Upper lobe of right lung (tissue), 1 donor: ENCODE data around the gene TTC31. TPM values are rescaled to one million over a fixed set of nuclear protein-coding genes. Genes with fewer than 3 reads are reported as not detected.

Experiments used
- ATAC-seq: fragments of 200-7000 bp; cut with Tn5 transposase; one replicate; pipeline ENCODE4 v1.9.1; 2020; ENCODE audit warnings: mild to moderate bottlenecking, moderate library complexity
- DNase-seq: peaks from one replicate; pipeline ENCODE4 v3.0.0-alpha.2; 2020
- H3K27ac ChIP-seq: fragments of 200-600 bp; one replicate; pipeline ENCODE4 v1.8.0; 2022
- H3K27me3 ChIP-seq: fragments of 200-600 bp; one replicate; pipeline ENCODE4 v1.8.0; 2022; ENCODE audit warnings: mild to moderate bottlenecking
- H3K36me3 ChIP-seq: fragments of 200-600 bp; one replicate; pipeline ENCODE4 v1.8.0; 2022
- H3K4me1 ChIP-seq: fragments of 200-600 bp; one replicate; pipeline ENCODE4 v1.8.0; 2022
- H3K4me3 ChIP-seq: fragments of 200-600 bp; one replicate; pipeline ENCODE4 v1.8.0; 2022; ENCODE audit warnings: mild to moderate bottlenecking
- H3K9me3 ChIP-seq: fragments of 200-600 bp; one replicate; pipeline ENCODE4 v1.8.0; 2022
- CTCF ChIP-seq: fragments of 200-600 bp; IDR thresholded peaks from one replicate; pipeline ENCODE4 v1.8.0; 2022; ENCODE audit warnings: antibody characterized with exemption
- intact Hi-C: fragments of 100-400 bp; cut with DNase I; formaldehyde crosslinking; loops from one replicate; pipeline ENCODE4 v1.11.0; 2022
- total RNA-seq: library from RNA; stranded (reverse); fragmentation: NEBNext Ultra II Directional; extraction: Animal tissue kit (Norgen Biotek cat#: 25700); gene quantifications from one replicate; pipeline ENCODE4 v1.2.1, GENCODE V29; 2021
- donor health status: DM: no; HTN: yes; CAD: no; lungs with severe emphysema.

The TTC31 gene
- total RNA-seq, 1 donor from 2014 or later: 23.4 TPM

- intact Hi-C loops: no loop called here
- Histone ChIP-seq H3K4me1 (peaks cover 15% of the 10 kb centered on the region), H3K9me3 (no peaks in the 10 kb centered on the region), H3K27me3 (no peaks in the 10 kb centered on the region), H3K4me3 (peak overlapping the region; percentile 61), H3K27ac (peak overlapping the region; percentile 94), H3K36me3 (peaks cover 17% of the 10 kb centered on the region)
- ATAC-seq (no peak), DNase-seq (no peak)
- TF ChIP-seq CTCF: no peak
Measured at GRCh38 chr2:74471332-74472065, 11.4 kb upstream of the TTC31 start.

- Histone ChIP-seq H3K4me1 (peaks cover 23% of the 10 kb centered on the region), H3K4me3 (peak within 1 kb of the TSS; percentile 61), H3K9me3 (no peaks in the 10 kb centered on the region), H3K36me3 (peaks cover 17% of the 10 kb centered on the region), H3K27me3 (no peaks in the 10 kb centered on the region), H3K27ac (peak within 1 kb of the TSS; percentile 94)
- peak; percentile 97 for DNase-seq
- ATAC-seq: peak; percentile 97
- intact Hi-C loops: no loop called here
- no peak for TF ChIP-seq CTCF
Measured at GRCh38 chr2:74472086-74472944, 10.6 kb upstream of the TTC31 start, which contains the start of gene MRPL53. MRPL53 (minus strand) TSS chr2:74472680; CDS start chr2:74472660, 20 bp downstream.

GRCh38 chr2:74472945-74473258 lies 10.0 kb upstream of the TTC31 start:
- Histone ChIP-seq H3K27ac (peak overlapping the region; percentile 94), H3K4me1 (peaks cover 26% of the 10 kb centered on the region), H3K27me3 (no peaks in the 10 kb centered on the region), H3K36me3 (peaks cover 17% of the 10 kb centered on the region), H3K9me3 (no peaks in the 10 kb centered on the region), H3K4me3 (peak overlapping the region; percentile 61)
- intact Hi-C loops: no loop called here
- no peak for TF ChIP-seq CTCF
- ATAC-seq (no peak), DNase-seq (no peak)

GRCh38 chr2:74474481-74474880 lies 8.4 kb upstream of the TTC31 start:
- no peak for TF ChIP-seq CTCF
- Histone ChIP-seq H3K4me1 (peaks cover 26% of the 10 kb centered on the region), H3K9me3 (no peaks in the 10 kb centered on the region), H3K4me3 (no peak overlapping the region), H3K27ac (no peak overlapping the region), H3K36me3 (peaks cover 19% of the 10 kb centered on the region), H3K27me3 (no peaks in the 10 kb centered on the region)
- ATAC-seq (no peak), DNase-seq (no peak)
- intact Hi-C loops: no loop called here

GRCh38 chr2:74474899-74475298 lies 8.0 kb upstream of the TTC31 start:
- H3K36me3 ChIP-seq: peaks cover 23% of the 10 kb centered on the region
- no peak for DNase-seq

More at GRCh38 chr2:74474899-74475298, 8.0 kb upstream of the TTC31 start:
- intact Hi-C loops: no loop called here
- Histone ChIP-seq H3K4me1 (peaks cover 26% of the 10 kb centered on the region), H3K4me3 (no peak overlapping the region), H3K27me3 (no peaks in the 10 kb centered on the region), H3K9me3 (no peaks in the 10 kb centered on the region), H3K27ac (no peak overlapping the region)
- no peak for TF ChIP-seq CTCF
- no peak for ATAC-seq
